Iris pigment epithelial cell (primary cell): ENCODE measurements around the gene BTBD19.
"Not testable (repeated sequence)": the region's sequence is repeated elsewhere in the genome, so short reads cannot be mapped to it uniquely, and the experiment has no call there.

Experiments
- DNase-seq: peaks from one replicate; pipeline ENCODE4 v3.0.0-alpha.2; 2011; ENCODE audit warnings: low read depth

The BTBD19 gene

GRCh38 chr1:44788120-44788860 is 20.0 kb upstream of the BTBD19 start, which contains the start of gene BEST4:
BEST4 (minus strand) TSS chr1:44788170; CDS start chr1:44787705, 465 bp downstream.
- no peak for DNase-seq

- no peak for DNase-seq
These were observed 17.1 kb upstream of the BTBD19 start for GRCh38 chr1:44790968-44791801.

GRCh38 chr1:44792736-44793502 is 15.4 kb upstream of the BTBD19 start:
- no peak for DNase-seq

GRCh38 chr1:44797886-44798285 is 10.4 kb upstream of the BTBD19 start:
- not testable (repeated sequence) for DNase-seq

GRCh38 chr1:44798481-44799365 is 9.6 kb upstream of the BTBD19 start:
- DNase-seq, result no peak

- DNase-seq, result peak; percentile 98
These were observed 8.3 kb upstream of the BTBD19 start, which contains the start of gene PLK3 for GRCh38 chr1:44799770-44800584. PLK3 (plus strand) TSS chr1:44800377; CDS start chr1:44800464, 87 bp downstream.

GRCh38 chr1:44801491-44802305 is 6.6 kb upstream of the BTBD19 start:
- no peak for DNase-seq

GRCh38 chr1:44802306-44803061 is 5.8 kb upstream of the BTBD19 start:
- no peak for DNase-seq

- no peak for DNase-seq
These were observed 5.3 kb upstream of the BTBD19 start for GRCh38 chr1:44803062-44803311.

GRCh38 chr1:44803312-44804095 is 4.8 kb upstream of the BTBD19 start:
- no peak for DNase-seq

- DNase-seq, result no peak
These were observed 2.9 kb upstream of the BTBD19 start for GRCh38 chr1:44805311-44806024.

GRCh38 chr1:44806025-44806703 is 2.2 kb upstream of the BTBD19 start:
- no peak for DNase-seq

- no peak for DNase-seq
These were observed 1.5 kb upstream of the BTBD19 start, which contains the start of gene DYNLT4 for GRCh38 chr1:44806704-44807363. DYNLT4 (minus strand) TSS chr1:44807351; CDS start chr1:44806668, 683 bp downstream.

- DNase-seq, result peak; percentile 100
These were observed 810 bp upstream of the BTBD19 start for GRCh38 chr1:44807364-44808062.
